A549 (cell line): Measurements from ENCODE around the gene EXOC4. TPM values are rescaled to one million over a fixed set of nuclear protein-coding genes. Genes with fewer than 3 reads are reported as not detected.

Experiments used
- ATAC-seq, 2 experiments: fragments of 200-7000 bp in 1 of 2; fragments of >200 bp in 1 of 2; cut with Nextera tagmentation in 1 of 2; cut with Tn5 transposase in 1 of 2; 3 replicates each; pipeline versions ENCODE4 v1.8.0 to v1.9.1; 2018 to 2020; ENCODE audit warnings: mild to moderate bottlenecking in 1 of 2, moderate library complexity in 1 of 2
- CTCF ChIA-PET: fragments of 300-600 bp; sonication (Branson Sonifier 250); formaldehyde crosslinking; extraction: SDS; loops from one replicate; lab custom pipeline; 2021; ENCODE audit warnings: antibody characterized with exemption, inconsistent platforms; lab: Yijun Ruan, JAX
- POLR2A ChIA-PET: fragments of 350-600 bp; formaldehyde crosslinking; extraction: SDS; loops from one replicate; lab custom pipeline; 2021; ENCODE audit warnings: antibody characterized with exemption, inconsistent platforms; lab: Yijun Ruan, JAX
- DNase-seq, 2 experiments: peaks; one replicate each; pipeline versions ENCODE4 v3.0.0 to v3.0.0-alpha.2; 2011 to 2016; ENCODE audit warnings: low read depth in 1 of 2, low spot score in 1 of 2
- FAIRE-seq: peaks from 2 replicates; lab custom pipeline; 2011; peaks lifted over from hg19 to GRCh38; lab: Jason Lieb, UNC
- H3K27ac ChIP-seq, 2 experiments: fragments of >200 bp; sonication (Bioruptor Twin); formaldehyde crosslinking; 3 replicates each; pipeline ENCODE4 v1.5.1; 2016 to 2017
- H3K4me1 ChIP-seq: fragments of >200 bp; sonication (Bioruptor Twin); formaldehyde crosslinking; 3 replicates; pipeline ENCODE4 v1.6.1; 2016
- H3K4me2 ChIP-seq: fragments of >200 bp; sonication (Bioruptor Twin); formaldehyde crosslinking; 3 replicates; pipeline ENCODE4 v1.6.1; 2016
- H3K4me3 ChIP-seq: fragments of >200 bp; sonication (Bioruptor Twin); formaldehyde crosslinking; 3 replicates; pipeline ENCODE4 v1.5.1; 2016
- H3K9me3 ChIP-seq: fragments of >200 bp; sonication (Bioruptor Twin); formaldehyde crosslinking; 3 replicates; pipeline ENCODE4 v1.6.1; 2016
- ATOH8 ChIP-seq: fragments of 250-450 bp; sonication (Bioruptor Pico); IDR thresholded peaks from 2 replicates; pipeline ENCODE4 v1.5.0; 2020; ENCODE audit warnings: low read depth, mild to moderate bottlenecking, moderate library complexity
- CBX2 ChIP-seq: fragments of 200-600 bp; sonication (generic); IDR thresholded peaks from 2 replicates; pipeline ENCODE4 v1.6.1; 2016; ENCODE audit warnings: low read depth, mild to moderate bottlenecking, borderline replicate concordance
- CBX8 ChIP-seq: fragments of 200-600 bp; sonication (generic); IDR thresholded peaks from 2 replicates; pipeline ENCODE4 v1.6.1; 2016
- CEBPB ChIP-seq, 2 experiments: fragments of >200 bp in 1 of 2; sonication (Bioruptor Twin) in 1 of 2; formaldehyde crosslinking in 1 of 2; IDR thresholded peaks; 2 replicates each; pipeline ENCODE4 v1.6.1; 2012 to 2016
- EHF ChIP-seq: fragments of 250-450 bp; sonication (Bioruptor Pico); IDR thresholded peaks from 2 replicates; pipeline ENCODE4 v1.5.0; 2020; ENCODE audit warnings: mild to moderate bottlenecking
- EP300 ChIP-seq, 2 experiments: fragments of >200 bp; sonication (Bioruptor Twin); formaldehyde crosslinking; IDR thresholded peaks; 2 replicates in 1 of 2; 3 replicates in 1 of 2; pipeline ENCODE4 v1.6.1; 2016 to 2017
- GATA3 ChIP-seq: IDR thresholded peaks from 2 replicates; pipeline ENCODE4 v1.6.1; 2012; ENCODE audit warnings: borderline replicate concordance
- HEYL ChIP-seq: fragments of 250-450 bp; sonication (Bioruptor Pico); IDR thresholded peaks from 2 replicates; pipeline ENCODE4 v1.8.0; 2021; ENCODE audit warnings: mild to moderate bottlenecking, moderate library complexity
- HMGXB4 ChIP-seq: fragments of 250-450 bp; sonication (Bioruptor Pico); IDR thresholded peaks from 2 replicates; pipeline ENCODE4 v1.5.0; 2021; ENCODE audit warnings: mild to moderate bottlenecking, moderate library complexity, borderline replicate concordance
- HOXA7 ChIP-seq: fragments of 250-450 bp; sonication (Bioruptor Pico); IDR thresholded peaks from 2 replicates; pipeline ENCODE4 v1.5.0; 2020; ENCODE audit warnings: mild to moderate bottlenecking, moderate library complexity
- HOXB13 ChIP-seq: fragments of 250-450 bp; sonication (Bioruptor Pico); IDR thresholded peaks from 2 replicates; pipeline ENCODE4 v1.5.0; 2020; ENCODE audit warnings: low read depth, mild to moderate bottlenecking, moderate library complexity
- KDM1A ChIP-seq: fragments of 200-600 bp; sonication (generic); IDR thresholded peaks from 2 replicates; pipeline ENCODE4 v1.6.1; 2016; ENCODE audit warnings: low read depth, mild to moderate bottlenecking
- MAZ ChIP-seq: fragments of 150-350 bp; IDR thresholded peaks from 2 replicates; pipeline ENCODE4 v1.6.1; 2014; ENCODE audit warnings: antibody characterized with exemption, low read depth, low read length, borderline replicate concordance
- POLR2AphosphoS2 ChIP-seq: conservative IDR thresholded peaks from 2 replicates; pipeline ENCODE4 v1.6.1; 2012; ENCODE audit warnings: low read length, improper control_type of control experiment, inconsistent platforms
- RAD21 ChIP-seq, 2 experiments: fragments of >200 bp in 1 of 2; sonication (Bioruptor Twin) in 1 of 2; formaldehyde crosslinking in 1 of 2; IDR thresholded peaks in 1 of 2; conservative IDR thresholded peaks in 1 of 2; 2 replicates in 1 of 2; 3 replicates in 1 of 2; pipeline ENCODE4 v1.6.1; 2012 to 2018; ENCODE audit warnings: inconsistent platforms in 1 of 2
- REST ChIP-seq: fragments of 200-600 bp; sonication (generic); IDR thresholded peaks from 2 replicates; pipeline ENCODE4 v1.6.1; 2016; ENCODE audit warnings: antibody characterized with exemption, mild to moderate bottlenecking, moderate library complexity
- RFX5 ChIP-seq: fragments of 450-650 bp; IDR thresholded peaks from 2 replicates; pipeline ENCODE4 v1.7.1; 2014; ENCODE audit warnings: antibody characterized with exemption, mild to moderate bottlenecking, moderate library complexity
- RNF2 ChIP-seq: fragments of 200-600 bp; sonication (generic); IDR thresholded peaks from 2 replicates; pipeline ENCODE4 v1.6.1; 2016; ENCODE audit warnings: low read depth, mild to moderate bottlenecking, antibody characterized with exemption, moderate library complexity, borderline replicate concordance
- SREBF2 ChIP-seq: fragments of 450-650 bp; IDR thresholded peaks from 2 replicates; pipeline ENCODE4 v1.6.1; 2014; ENCODE audit warnings: mild to moderate bottlenecking, moderate library complexity
- TP53 ChIP-seq: fragments of 250-450 bp; sonication (Bioruptor Pico); IDR thresholded peaks from 2 replicates; pipeline ENCODE4 v1.5.0; 2021; ENCODE audit warnings: mild to moderate bottlenecking, moderate library complexity
- ZNF302 ChIP-seq: fragments of 250-450 bp; sonication (Bioruptor Pico); IDR thresholded peaks from 2 replicates; pipeline ENCODE4 v1.9.0; 2021; ENCODE audit warnings: inconsistent platforms, mild to moderate bottlenecking, moderate library complexity
- ZSCAN20 ChIP-seq: fragments of 250-450 bp; sonication (Bioruptor Pico); IDR thresholded peaks from 2 replicates; pipeline ENCODE4 v1.8.0; 2022; ENCODE audit warnings: mild to moderate bottlenecking, moderate library complexity
- WGBS: methylation state at CpG from one replicate; pipeline ENCODE4 v1.1.6; 2017; ENCODE audit errors: missing lambda C conversion rate; 5-methylcytosine and 5-hydroxymethylcytosine counted together
- polyA plus RNA-seq, 4 experiments: library from polyadenylated mRNA; depleted of rRNA in 3 of 4; stranded (reverse); fragments of >200 nt; fragmentation: RNase III in 1 of 4; extraction: RNeasy Plus Mini Kit Qiagen cat#74134 plus additional on column Dnase treatment in 1 of 4; gene quantifications; 2 replicates in 3 of 4; 3 replicates in 1 of 4; pipeline ENCODE4 v1.2.3, GENCODE V29; 2011 to 2017
- TF ChIP-seq, protein P1 (sequence below): fragments of 150-350 bp; IDR thresholded peaks from 2 replicates; pipeline ENCODE4 v1.6.1; 2014; ENCODE audit warnings: low read depth, mild to moderate bottlenecking, low read length
- TF ChIP-seq, protein P2 (sequence below): fragments of 450-650 bp; IDR thresholded peaks from 2 replicates; pipeline ENCODE4 v1.6.1; 2014; ENCODE audit warnings: antibody characterized with exemption
- TF ChIP-seq, protein P3 (sequence below): fragments of >200 bp; sonication (Bioruptor Twin); formaldehyde crosslinking; IDR thresholded peaks from 2 replicates; pipeline ENCODE4 v1.6.1; 2016

The EXOC4 gene
- polyA plus RNA-seq, 2 of the 4 experiments (the other 2 are of a cell fraction) = 33.4 to 73.1 TPM

DNA sequence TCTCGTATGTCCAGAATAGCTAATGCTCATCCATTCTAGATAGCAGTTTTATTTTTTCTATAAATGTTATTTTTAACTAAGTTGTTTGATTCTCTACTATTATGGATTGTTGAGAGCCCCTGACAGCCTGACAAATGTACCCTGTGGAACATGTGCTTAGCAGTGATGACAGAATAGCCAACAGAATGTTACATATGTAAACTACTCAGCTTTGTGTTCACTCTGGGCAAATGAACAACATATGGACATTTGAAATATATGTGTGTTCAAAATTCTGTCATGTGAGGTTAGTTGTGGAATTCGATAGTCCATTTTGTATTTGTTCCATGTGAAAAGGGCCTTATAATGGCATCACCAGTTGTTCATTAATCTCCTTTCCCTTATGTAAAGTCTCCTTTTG lies 199.7 kb downstream of the EXOC4 start (continued):
- TF ChIP-seq, protein P1, sequence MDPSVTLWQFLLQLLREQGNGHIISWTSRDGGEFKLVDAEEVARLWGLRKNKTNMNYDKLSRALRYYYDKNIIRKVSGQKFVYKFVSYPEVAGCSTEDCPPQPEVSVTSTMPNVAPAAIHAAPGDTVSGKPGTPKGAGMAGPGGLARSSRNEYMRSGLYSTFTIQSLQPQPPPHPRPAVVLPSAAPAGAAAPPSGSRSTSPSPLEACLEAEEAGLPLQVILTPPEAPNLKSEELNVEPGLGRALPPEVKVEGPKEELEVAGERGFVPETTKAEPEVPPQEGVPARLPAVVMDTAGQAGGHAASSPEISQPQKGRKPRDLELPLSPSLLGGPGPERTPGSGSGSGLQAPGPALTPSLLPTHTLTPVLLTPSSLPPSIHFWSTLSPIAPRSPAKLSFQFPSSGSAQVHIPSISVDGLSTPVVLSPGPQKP = no peak
- no peak for TF ChIP-seq SREBF2
- TF ChIP-seq HOXA7 (CRISPR knock-in tag) = no peak
- TF ChIP-seq, protein P2, sequence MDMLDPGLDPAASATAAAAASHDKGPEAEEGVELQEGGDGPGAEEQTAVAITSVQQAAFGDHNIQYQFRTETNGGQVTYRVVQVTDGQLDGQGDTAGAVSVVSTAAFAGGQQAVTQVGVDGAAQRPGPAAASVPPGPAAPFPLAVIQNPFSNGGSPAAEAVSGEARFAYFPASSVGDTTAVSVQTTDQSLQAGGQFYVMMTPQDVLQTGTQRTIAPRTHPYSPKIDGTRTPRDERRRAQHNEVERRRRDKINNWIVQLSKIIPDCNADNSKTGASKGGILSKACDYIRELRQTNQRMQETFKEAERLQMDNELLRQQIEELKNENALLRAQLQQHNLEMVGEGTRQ = no peak
- no peak for TF ChIP-seq REST
- no peak for TF ChIP-seq ZNF302

DNA sequence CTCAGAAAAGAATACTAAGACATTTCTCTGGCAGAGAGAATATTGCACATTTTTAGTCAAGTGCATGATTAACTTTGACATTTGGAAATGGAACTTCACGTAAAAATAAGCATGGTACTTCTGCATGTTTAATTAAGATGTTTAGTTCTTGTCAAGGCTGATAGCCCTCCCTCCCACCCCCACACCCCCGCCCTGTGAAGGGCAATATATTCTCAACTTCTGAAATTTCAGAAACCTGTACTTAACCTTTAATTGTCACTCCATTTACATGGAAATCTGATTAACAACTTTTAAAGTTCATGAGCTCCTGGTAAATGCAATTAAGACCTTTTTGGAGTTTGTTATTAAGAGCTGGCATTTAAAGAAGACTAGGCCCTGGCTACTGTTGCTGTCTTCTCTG lies 205.8 kb downstream of the EXOC4 start:
- TF ChIP-seq MAZ (no peak), CEBPB (IDR thresholded peaks at IDR 0.05) (no peak), HOXB13 (CRISPR knock-in tag) (no peak), RAD21 (conservative IDR thresholded peaks at IDR 0.05 in 1 of 2, IDR thresholded peaks at IDR 0.05 in 1 of 2) (no peak), CBX8 (no peak), EHF (CRISPR knock-in tag) (no peak), CBX2 (no peak), ATOH8 (CRISPR knock-in tag) (no peak), RFX5 (no peak), GATA3 (no peak), EP300 (IDR thresholded peaks at IDR 0.05) (no peak)
- H3K4me2 ChIP-seq = no peak overlapping the region
- FAIRE-seq (no peak), DNase-seq (no peak), ATAC-seq (no peak)
- no peaks in the 10 kb centered on the region for H3K4me1 ChIP-seq
- H3K9me3 ChIP-seq = no peaks in the 10 kb centered on the region
- 89% methylated on average over 2 of the region's 2 CpGs for WGBS
- no peak overlapping the region for H3K27ac ChIP-seq
- no peak overlapping the region for H3K4me3 ChIP-seq
- POLR2A ChIA-PET = no interaction called here
- CTCF ChIA-PET = no interaction called here

DNA sequence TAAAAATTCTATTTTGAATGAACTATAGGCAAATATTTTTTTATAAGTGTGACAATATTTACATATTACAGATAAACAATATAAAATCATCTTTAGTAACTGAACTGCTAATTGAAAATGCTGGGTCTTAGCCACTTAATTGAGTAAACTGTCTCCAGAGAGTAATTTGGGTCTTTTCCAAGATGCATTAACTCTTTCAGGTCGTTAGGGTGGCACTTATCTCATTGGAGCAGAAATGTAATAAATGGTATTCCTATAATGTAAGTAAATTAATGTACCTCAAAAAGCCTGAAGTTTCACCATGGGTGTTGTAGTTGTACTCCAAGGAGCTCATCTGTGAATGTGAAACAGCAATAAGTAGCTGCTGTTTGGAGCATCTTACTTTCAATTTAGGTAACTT lies 208.5 kb downstream of the EXOC4 start:
- no peak overlapping the region for H3K27ac ChIP-seq
- no peak for FAIRE-seq
- CTCF ChIA-PET = no interaction called here
- TF ChIP-seq RNF2 (no peak), POLR2AphosphoS2 (no peak), HMGXB4 (CRISPR knock-in tag) (no peak), HOXA7 (CRISPR knock-in tag) (no peak), TP53 (CRISPR knock-in tag) (no peak), KDM1A (no peak), HEYL (CRISPR knock-in tag) (no peak), GATA3 (no peak), ATOH8 (CRISPR knock-in tag) (no peak), MAZ (no peak), ZSCAN20 (CRISPR knock-in tag) (no peak)
- TF ChIP-seq, protein P3, sequence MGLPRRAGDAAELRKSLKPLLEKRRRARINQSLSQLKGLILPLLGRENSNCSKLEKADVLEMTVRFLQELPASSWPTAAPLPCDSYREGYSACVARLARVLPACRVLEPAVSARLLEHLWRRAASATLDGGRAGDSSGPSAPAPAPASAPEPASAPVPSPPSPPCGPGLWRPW = no peak

More for the DNA sequence above, 208.5 kb downstream of the EXOC4 start:
- WGBS = 35% methylated on average over 1 of the region's 1 CpG
- DNase-seq = no peak
- no peak overlapping the region for H3K4me2 ChIP-seq
- ATAC-seq = no peak
- H3K4me3 ChIP-seq = no peak overlapping the region
- no peaks in the 10 kb centered on the region for H3K4me1 ChIP-seq
- POLR2A ChIA-PET = no interaction called here
- no peaks in the 10 kb centered on the region for H3K9me3 ChIP-seq
